HepG2 (cell line): Measurements from ENCODE around the gene CAMK1D. TPM values are rescaled to one million over a fixed set of nuclear protein-coding genes. Genes with fewer than 3 reads are reported as not detected.
A peak's percentile ranks its signal among the peaks of the same experiment; 100 is the strongest.

Experiments used
- CBX1 ChIP-seq: IDR thresholded peaks from one replicate; pipeline ENCODE4 v1.6.1; 2016; ENCODE audit warnings: antibody characterized with exemption, low read depth
- CHD4 ChIP-seq: fragments of 200-600 bp; sonication (generic); IDR thresholded peaks from 2 replicates; pipeline ENCODE4 v1.7.0; 2017; ENCODE audit warnings: mild to moderate bottlenecking, low read length, borderline replicate concordance
- GFI1 ChIP-seq: sonication (generic); formaldehyde crosslinking; IDR thresholded peaks from 2 replicates; pipeline ENCODE4 v1.5.0; 2020; ENCODE audit warnings: missing genetic modification reagents, mild to moderate bottlenecking, borderline replicate concordance
- MIER2 ChIP-seq: IDR thresholded peaks from 2 replicates; pipeline ENCODE4 v1.6.1; 2016; ENCODE audit warnings: missing biosample characterization, missing genetic modification reagents
- RORA ChIP-seq: sonication (generic); formaldehyde crosslinking; IDR thresholded peaks from 2 replicates; pipeline ENCODE4 v1.5.0; 2020; ENCODE audit warnings: mild to moderate bottlenecking, missing genetic modification reagents, moderate library complexity
- SMAD3 ChIP-seq: sonication (generic); formaldehyde crosslinking; IDR thresholded peaks from 2 replicates; pipeline ENCODE4 v1.4.0; 2020; ENCODE audit warnings: missing genetic modification reagents
- YY1 ChIP-seq: IDR thresholded peaks from 2 replicates; pipeline ENCODE4 v1.6.1; 2011; ENCODE audit warnings: low read length, low read depth, moderate library complexity, mild to moderate bottlenecking; ENCODE audit not compliant: insufficient read depth, insufficient replicate concordance
- ZFP37 ChIP-seq: sonication (generic); formaldehyde crosslinking; IDR thresholded peaks from 2 replicates; pipeline ENCODE4 v1.4.0; 2020; ENCODE audit warnings: missing genetic modification reagents, borderline replicate concordance
- ZNF430 ChIP-seq: sonication (generic); formaldehyde crosslinking; IDR thresholded peaks from 2 replicates; pipeline ENCODE4 v1.9.0; 2021; ENCODE audit warnings: mild to moderate bottlenecking, missing genetic modification reagents
- ZNF572 ChIP-seq: sonication (generic); formaldehyde crosslinking; IDR thresholded peaks from 2 replicates; pipeline ENCODE4 v1.5.1; 2020; ENCODE audit warnings: mild to moderate bottlenecking, missing genetic modification reagents
- polyA plus RNA-seq, 8 experiments: library from polyadenylated mRNA; depleted of rRNA in 3 of 8; stranded (reverse) in 7 of 8; unstranded in 1 of 8; fragments of >200 nt; fragmentation: Illumina TruSeq in 4 of 8; extraction: Trizol in 4 of 8; gene quantifications; 2 replicates each; pipeline versions ENCODE4 v1.2.1 to v1.2.3, GENCODE V29; 2011 to 2016; ENCODE audit warnings: low read depth in 4 of 8, missing spikeins in 1 of 8, mixed read lengths in 1 of 8; ENCODE audit not compliant: insufficient read depth in 1 of 8
- total RNA-seq, 5 experiments: library from RNA; depleted of rRNA; stranded (reverse); fragments of >200 nt; fragmentation: Illumina TruSeq; extraction: Trizol; gene quantifications; 2 replicates each; pipeline ENCODE4 v1.2.3, GENCODE V29; 2016; ENCODE audit warnings: low read depth in 1 of 5
- TF ChIP-seq, protein P1 (sequence below): sonication (generic); formaldehyde crosslinking; IDR thresholded peaks from 2 replicates; pipeline ENCODE4 v1.5.1; 2020; ENCODE audit warnings: mild to moderate bottlenecking, missing genetic modification reagents
- TF ChIP-seq, protein P2 (sequence below): sonication (generic); formaldehyde crosslinking; IDR thresholded peaks from 2 replicates; pipeline ENCODE4 v1.9.0; 2022; ENCODE audit warnings: missing genetic modification reagents, mild to moderate bottlenecking, borderline replicate concordance
- TF ChIP-seq, protein P3 (sequence below): sonication (generic); formaldehyde crosslinking; IDR thresholded peaks from 2 replicates; pipeline ENCODE4 v1.4.0; 2020; ENCODE audit warnings: missing genetic modification reagents
- TF ChIP-seq, protein P4 (sequence below): sonication (generic); formaldehyde crosslinking; IDR thresholded peaks from 2 replicates; pipeline ENCODE4 v1.4.0; 2020; ENCODE audit warnings: missing genetic modification reagents, mild to moderate bottlenecking, borderline replicate concordance
- TF ChIP-seq, protein P5 (sequence below): sonication (generic); formaldehyde crosslinking; IDR thresholded peaks from 2 replicates; pipeline ENCODE4 v1.4.0; 2020; ENCODE audit warnings: missing genetic modification reagents

Gene CAMK1D
- total and polyA plus RNA-seq, 2 of the 13 experiments (the other 11 are each of a cell fraction or from before 2014, with no cell fraction given) = under 0.01 TPM; not detected in 1

DNA sequence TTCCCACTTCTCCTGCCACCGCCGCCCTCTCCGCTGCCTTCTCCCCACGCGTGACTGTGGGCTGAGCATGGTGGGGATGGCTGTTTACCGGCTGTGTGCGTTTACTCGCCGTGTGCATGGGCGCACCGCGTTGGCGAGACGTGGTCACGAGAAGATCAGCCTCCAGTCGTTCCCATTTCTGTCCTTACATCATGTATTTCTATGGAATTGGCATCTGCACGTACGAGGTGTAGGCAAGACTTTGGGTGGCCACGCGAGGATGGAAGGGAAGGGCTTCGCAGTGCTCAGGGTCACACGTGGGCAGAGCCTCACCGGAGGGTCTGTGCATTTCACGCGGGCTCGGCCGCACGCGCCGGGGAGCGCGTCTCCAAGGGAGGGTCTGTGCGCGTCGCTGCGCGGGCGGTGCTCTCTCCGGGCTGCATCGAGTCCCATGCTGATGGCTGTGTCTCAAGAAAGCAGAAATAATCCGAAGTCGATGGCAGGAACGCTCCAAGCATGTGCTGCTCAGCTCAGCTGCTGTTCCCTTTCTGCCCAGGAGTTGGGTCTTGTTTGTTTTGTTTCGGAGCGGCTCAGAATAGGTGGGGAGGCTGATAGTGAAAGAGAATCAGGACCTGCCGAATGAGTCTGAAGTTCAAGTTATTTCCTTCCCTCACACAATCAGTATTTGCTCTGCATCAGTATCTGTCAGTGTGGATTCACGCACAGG is 973 bp downstream of the CAMK1D start (continued):
- TF ChIP-seq, protein P1, sequence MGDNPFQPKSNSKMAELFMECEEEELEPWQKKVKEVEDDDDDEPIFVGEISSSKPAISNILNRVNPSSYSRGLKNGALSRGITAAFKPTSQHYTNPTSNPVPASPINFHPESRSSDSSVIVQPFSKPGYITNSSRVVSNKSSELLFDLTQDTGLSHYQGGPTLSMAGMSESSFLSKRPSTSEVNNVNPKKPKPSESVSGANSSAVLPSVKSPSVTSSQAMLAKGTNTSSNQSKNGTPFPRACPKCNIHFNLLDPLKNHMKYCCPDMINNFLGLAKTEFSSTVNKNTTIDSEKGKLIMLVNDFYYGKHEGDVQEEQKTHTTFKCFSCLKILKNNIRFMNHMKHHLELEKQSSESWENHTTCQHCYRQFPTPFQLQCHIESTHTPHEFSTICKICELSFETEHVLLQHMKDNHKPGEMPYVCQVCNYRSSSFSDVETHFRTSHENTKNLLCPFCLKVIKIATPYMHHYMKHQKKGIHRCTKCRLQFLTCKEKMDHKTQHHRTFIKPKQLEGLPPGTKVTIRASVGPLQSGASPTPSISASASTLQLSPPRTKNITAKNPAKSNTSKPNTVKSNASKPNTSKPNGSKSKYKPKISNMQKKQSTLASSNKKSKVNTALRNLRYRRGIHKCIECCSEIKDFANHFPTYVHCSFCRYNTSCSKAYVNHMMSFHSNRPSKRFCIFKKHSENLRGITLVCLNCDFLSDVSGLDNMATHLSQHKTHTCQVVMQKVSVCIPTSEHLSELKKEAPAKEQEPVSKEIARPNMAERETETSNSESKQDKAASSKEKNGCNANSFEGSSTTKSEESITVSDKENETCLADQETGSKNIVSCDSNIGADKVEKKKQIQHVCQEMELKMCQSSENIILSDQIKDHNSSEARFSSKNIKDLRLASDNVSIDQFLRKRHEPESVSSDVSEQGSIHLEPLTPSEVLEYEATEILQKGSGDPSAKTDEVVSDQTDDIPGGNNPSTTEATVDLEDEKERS (CRISPR knock-in tag) = no peak
- TF ChIP-seq, protein P2, sequence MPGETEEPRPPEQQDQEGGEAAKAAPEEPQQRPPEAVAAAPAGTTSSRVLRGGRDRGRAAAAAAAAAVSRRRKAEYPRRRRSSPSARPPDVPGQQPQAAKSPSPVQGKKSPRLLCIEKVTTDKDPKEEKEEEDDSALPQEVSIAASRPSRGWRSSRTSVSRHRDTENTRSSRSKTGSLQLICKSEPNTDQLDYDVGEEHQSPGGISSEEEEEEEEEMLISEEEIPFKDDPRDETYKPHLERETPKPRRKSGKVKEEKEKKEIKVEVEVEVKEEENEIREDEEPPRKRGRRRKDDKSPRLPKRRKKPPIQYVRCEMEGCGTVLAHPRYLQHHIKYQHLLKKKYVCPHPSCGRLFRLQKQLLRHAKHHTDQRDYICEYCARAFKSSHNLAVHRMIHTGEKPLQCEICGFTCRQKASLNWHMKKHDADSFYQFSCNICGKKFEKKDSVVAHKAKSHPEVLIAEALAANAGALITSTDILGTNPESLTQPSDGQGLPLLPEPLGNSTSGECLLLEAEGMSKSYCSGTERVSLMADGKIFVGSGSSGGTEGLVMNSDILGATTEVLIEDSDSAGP = peak; percentile 45; the same call in 1 of the 2 replicates
- TF ChIP-seq, protein P3, sequence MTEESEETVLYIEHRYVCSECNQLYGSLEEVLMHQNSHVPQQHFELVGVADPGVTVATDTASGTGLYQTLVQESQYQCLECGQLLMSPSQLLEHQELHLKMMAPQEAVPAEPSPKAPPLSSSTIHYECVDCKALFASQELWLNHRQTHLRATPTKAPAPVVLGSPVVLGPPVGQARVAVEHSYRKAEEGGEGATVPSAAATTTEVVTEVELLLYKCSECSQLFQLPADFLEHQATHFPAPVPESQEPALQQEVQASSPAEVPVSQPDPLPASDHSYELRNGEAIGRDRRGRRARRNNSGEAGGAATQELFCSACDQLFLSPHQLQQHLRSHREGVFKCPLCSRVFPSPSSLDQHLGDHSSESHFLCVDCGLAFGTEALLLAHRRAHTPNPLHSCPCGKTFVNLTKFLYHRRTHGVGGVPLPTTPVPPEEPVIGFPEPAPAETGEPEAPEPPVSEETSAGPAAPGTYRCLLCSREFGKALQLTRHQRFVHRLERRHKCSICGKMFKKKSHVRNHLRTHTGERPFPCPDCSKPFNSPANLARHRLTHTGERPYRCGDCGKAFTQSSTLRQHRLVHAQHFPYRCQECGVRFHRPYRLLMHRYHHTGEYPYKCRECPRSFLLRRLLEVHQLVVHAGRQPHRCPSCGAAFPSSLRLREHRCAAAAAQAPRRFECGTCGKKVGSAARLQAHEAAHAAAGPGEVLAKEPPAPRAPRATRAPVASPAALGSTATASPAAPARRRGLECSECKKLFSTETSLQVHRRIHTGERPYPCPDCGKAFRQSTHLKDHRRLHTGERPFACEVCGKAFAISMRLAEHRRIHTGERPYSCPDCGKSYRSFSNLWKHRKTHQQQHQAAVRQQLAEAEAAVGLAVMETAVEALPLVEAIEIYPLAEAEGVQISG (CRISPR knock-in tag) = no peak
- TF ChIP-seq ZNF572 (CRISPR knock-in tag) = peak; percentile 47; the same call in 1 of the 2 replicates
- TF ChIP-seq ZNF430 = no peak
- TF ChIP-seq CHD4 = no peak
- no peak for TF ChIP-seq YY1
- TF ChIP-seq ZFP37 (CRISPR knock-in tag) = no peak
- TF ChIP-seq SMAD3 = no peak
- TF ChIP-seq, protein P4, sequence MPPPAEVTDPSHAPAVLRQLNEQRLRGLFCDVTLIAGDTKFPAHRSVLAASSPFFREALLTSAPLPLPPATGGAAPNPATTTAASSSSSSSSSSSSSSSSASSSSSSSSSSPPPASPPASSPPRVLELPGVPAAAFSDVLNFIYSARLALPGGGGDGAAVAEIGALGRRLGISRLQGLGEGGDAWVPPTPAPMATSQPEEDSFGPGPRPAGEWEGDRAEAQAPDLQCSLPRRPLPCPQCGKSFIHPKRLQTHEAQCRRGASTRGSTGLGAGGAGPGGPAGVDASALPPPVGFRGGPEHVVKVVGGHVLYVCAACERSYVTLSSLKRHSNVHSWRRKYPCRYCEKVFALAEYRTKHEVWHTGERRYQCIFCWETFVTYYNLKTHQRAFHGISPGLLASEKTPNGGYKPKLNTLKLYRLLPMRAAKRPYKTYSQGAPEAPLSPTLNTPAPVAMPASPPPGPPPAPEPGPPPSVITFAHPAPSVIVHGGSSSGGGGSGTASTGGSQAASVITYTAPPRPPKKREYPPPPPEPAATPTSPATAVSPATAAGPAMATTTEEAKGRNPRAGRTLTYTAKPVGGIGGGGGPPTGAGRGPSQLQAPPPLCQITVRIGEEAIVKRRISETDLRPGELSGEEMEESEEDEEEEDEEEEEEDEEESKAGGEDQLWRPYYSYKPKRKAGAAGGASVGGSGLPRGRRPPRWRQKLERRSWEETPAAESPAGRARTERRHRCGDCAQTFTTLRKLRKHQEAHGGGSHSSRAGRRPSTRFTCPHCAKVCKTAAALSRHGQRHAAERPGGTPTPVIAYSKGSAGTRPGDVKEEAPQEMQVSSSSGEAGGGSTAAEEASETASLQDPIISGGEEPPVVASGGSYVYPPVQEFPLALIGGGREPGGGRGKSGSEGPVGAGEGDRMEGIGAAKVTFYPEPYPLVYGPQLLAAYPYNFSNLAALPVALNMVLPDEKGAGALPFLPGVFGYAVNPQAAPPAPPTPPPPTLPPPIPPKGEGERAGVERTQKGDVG (CRISPR knock-in tag) = no peak
- peak; percentile 43; the same call in 1 of the 2 replicates for TF ChIP-seq GFI1 (CRISPR knock-in tag)
- TF ChIP-seq MIER2 (CRISPR knock-in tag) = no peak
- TF ChIP-seq, protein P5, sequence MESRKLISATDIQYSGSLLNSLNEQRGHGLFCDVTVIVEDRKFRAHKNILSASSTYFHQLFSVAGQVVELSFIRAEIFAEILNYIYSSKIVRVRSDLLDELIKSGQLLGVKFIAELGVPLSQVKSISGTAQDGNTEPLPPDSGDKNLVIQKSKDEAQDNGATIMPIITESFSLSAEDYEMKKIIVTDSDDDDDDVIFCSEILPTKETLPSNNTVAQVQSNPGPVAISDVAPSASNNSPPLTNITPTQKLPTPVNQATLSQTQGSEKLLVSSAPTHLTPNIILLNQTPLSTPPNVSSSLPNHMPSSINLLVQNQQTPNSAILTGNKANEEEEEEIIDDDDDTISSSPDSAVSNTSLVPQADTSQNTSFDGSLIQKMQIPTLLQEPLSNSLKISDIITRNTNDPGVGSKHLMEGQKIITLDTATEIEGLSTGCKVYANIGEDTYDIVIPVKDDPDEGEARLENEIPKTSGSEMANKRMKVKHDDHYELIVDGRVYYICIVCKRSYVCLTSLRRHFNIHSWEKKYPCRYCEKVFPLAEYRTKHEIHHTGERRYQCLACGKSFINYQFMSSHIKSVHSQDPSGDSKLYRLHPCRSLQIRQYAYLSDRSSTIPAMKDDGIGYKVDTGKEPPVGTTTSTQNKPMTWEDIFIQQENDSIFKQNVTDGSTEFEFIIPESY (CRISPR knock-in tag) = no peak
- TF ChIP-seq CBX1 = no peak
- TF ChIP-seq RORA (CRISPR knock-in tag) = no peak
